PC-3 (cell line): ENCODE data around the gene LFNG.

Experiments
- CTCF ChIP-seq: fragments of 300-600 bp; sonication (generic); conservative IDR thresholded peaks from 2 replicates; pipeline ENCODE4 v1.5.1; 2017; ENCODE audit warnings: antibody characterized with exemption, low read depth, mild to moderate bottlenecking, low read length
- EZH2 ChIP-seq: fragments of 300-600 bp; sonication (generic); IDR thresholded peaks from one replicate; pipeline ENCODE4 v1.6.1; 2017; ENCODE audit warnings: antibody characterized with exemption, mild to moderate bottlenecking, low read length; ENCODE audit not compliant: unreplicated experiment
- EZH2phosphoT487 ChIP-seq: fragments of 300-600 bp; sonication (generic); IDR thresholded peaks from 2 replicates; pipeline ENCODE4 v1.6.1; 2018; ENCODE audit warnings: mild to moderate bottlenecking, antibody characterized with exemption, low read length, borderline replicate concordance

GRCh38 chr7:2542011-2542915 lies 22.7 kb downstream of the LFNG start:
- no peak for TF ChIP-seq EZH2phosphoT487
- TF ChIP-seq EZH2, result no peak
- TF ChIP-seq CTCF, result no peak
